ENCODE results near the gene GABARAP. TPM values are rescaled to one million over a fixed set of nuclear protein-coding genes. Genes with fewer than 3 reads are reported as not detected.
A peak's percentile ranks its signal among the peaks of the same experiment; 100 is the strongest.

The GABARAP gene
- total RNA-seq, 1 experiment from 2014 or later, result 228 TPM

GRCh38 chr17:7266784-7267183, 24.5 kb upstream of the GABARAP start:
- no peaks in the 10 kb centered on the region for H3K9me3 Mint-ChIP-seq
- CTCF ChIA-PET, result interaction anchor here (1.8 to 4.8 kb wide), 3 partner anchors 13 to 294 kb away, joined by 4 to 23 read pairs (median 14); no protein-coding TSS in a partner anchor
- DNase-seq (ENCODE audit: low spot score) (no peak), ATAC-seq (no peak)
- no peaks in the 10 kb centered on the region; the same call in 1 of the 2 replicates for H3K27me3 Mint-ChIP-seq (ENCODE audit: low read depth)
- H3K4me1 Mint-ChIP-seq, result peaks cover 23% of the 10 kb centered on the region
- peak overlapping the region; percentile 72 for H3K27ac Mint-ChIP-seq
- no peak for TF ChIP-seq ZNF138 (CRISPR knock-in tag; conservative IDR thresholded peaks at IDR 0.05)
- no peak for TF ChIP-seq ELF4 (CRISPR knock-in tag; IDR thresholded peaks at IDR 0.05; ENCODE audit: low read depth)
- no peak for TF ChIP-seq PRRX2 (CRISPR knock-in tag; IDR thresholded peaks at IDR 0.05)
- H3K4me3 Mint-ChIP-seq, result no peak overlapping the region
- POLR2A ChIA-PET, result no interaction called here
- no peaks in the 10 kb centered on the region for H3K36me3 Mint-ChIP-seq

- H3K36me3 Mint-ChIP-seq, result peaks cover 5% of the 10 kb centered on the region
- TF ChIP-seq FOXJ3 (CRISPR knock-in tag; IDR thresholded peaks at IDR 0.05; ENCODE audit: borderline replicate concordance) (no peak), ZNF121 (CRISPR knock-in tag; IDR thresholded peaks at IDR 0.05) (no peak), GABPB1 (CRISPR knock-in tag; IDR thresholded peaks at IDR 0.05) (no peak), MYBL2 (CRISPR knock-in tag; IDR thresholded peaks at IDR 0.05) (no peak), FOXK1 (CRISPR knock-in tag; IDR thresholded peaks at IDR 0.05) (no peak), NFYB (CRISPR knock-in tag; conservative IDR thresholded peaks at IDR 0.05; ENCODE audit: low read depth) (no peak), RORB (CRISPR knock-in tag; IDR thresholded peaks at IDR 0.05) (no peak), CREB1 (CRISPR knock-in tag; IDR thresholded peaks at IDR 0.05) (no peak), ZNF416 (CRISPR knock-in tag; IDR thresholded peaks at IDR 0.05) (no peak)
- TF ChIP-seq, protein P1, sequence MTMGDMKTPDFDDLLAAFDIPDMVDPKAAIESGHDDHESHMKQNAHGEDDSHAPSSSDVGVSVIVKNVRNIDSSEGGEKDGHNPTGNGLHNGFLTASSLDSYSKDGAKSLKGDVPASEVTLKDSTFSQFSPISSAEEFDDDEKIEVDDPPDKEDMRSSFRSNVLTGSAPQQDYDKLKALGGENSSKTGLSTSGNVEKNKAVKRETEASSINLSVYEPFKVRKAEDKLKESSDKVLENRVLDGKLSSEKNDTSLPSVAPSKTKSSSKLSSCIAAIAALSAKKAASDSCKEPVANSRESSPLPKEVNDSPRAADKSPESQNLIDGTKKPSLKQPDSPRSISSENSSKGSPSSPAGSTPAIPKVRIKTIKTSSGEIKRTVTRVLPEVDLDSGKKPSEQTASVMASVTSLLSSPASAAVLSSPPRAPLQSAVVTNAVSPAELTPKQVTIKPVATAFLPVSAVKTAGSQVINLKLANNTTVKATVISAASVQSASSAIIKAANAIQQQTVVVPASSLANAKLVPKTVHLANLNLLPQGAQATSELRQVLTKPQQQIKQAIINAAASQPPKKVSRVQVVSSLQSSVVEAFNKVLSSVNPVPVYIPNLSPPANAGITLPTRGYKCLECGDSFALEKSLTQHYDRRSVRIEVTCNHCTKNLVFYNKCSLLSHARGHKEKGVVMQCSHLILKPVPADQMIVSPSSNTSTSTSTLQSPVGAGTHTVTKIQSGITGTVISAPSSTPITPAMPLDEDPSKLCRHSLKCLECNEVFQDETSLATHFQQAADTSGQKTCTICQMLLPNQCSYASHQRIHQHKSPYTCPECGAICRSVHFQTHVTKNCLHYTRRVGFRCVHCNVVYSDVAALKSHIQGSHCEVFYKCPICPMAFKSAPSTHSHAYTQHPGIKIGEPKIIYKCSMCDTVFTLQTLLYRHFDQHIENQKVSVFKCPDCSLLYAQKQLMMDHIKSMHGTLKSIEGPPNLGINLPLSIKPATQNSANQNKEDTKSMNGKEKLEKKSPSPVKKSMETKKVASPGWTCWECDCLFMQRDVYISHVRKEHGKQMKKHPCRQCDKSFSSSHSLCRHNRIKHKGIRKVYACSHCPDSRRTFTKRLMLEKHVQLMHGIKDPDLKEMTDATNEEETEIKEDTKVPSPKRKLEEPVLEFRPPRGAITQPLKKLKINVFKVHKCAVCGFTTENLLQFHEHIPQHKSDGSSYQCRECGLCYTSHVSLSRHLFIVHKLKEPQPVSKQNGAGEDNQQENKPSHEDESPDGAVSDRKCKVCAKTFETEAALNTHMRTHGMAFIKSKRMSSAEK (CRISPR knock-in tag; IDR thresholded peaks at IDR 0.05; ENCODE audit: borderline replicate concordance), result no peak
- TF ChIP-seq, protein P2, sequence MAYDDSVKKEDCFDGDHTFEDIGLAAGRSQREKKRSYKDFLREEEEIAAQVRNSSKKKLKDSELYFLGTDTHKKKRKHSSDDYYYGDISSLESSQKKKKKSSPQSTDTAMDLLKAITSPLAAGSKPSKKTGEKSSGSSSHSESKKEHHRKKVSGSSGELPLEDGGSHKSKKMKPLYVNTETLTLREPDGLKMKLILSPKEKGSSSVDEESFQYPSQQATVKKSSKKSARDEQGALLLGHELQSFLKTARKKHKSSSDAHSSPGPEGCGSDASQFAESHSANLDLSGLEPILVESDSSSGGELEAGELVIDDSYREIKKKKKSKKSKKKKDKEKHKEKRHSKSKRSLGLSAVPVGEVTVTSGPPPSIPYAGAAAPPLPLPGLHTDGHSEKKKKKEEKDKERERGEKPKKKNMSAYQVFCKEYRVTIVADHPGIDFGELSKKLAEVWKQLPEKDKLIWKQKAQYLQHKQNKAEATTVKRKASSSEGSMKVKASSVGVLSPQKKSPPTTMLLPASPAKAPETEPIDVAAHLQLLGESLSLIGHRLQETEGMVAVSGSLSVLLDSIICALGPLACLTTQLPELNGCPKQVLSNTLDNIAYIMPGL (CRISPR knock-in tag; IDR thresholded peaks at IDR 0.05), result no peak
- POLR2A ChIA-PET, result interaction anchor here (0.7 to 1.3 kb wide), 4 partner anchors 17 to 65 kb away, joined by 3 read pairs; partner anchors contain the start of genes ACADVL, DLG4, GABARAP and NEURL4
- CTCF ChIA-PET, result interaction anchor here (0.8 to 4.8 kb wide), 4 partner anchors 18 to 93 kb away, joined by 3 to 23 read pairs (median 6); partner anchors contain the start of gene SLC2A4
- ATAC-seq (no peak), DNase-seq (ENCODE audit: low spot score) (no peak)
- peaks cover 26% of the 10 kb centered on the region for H3K4me1 Mint-ChIP-seq
- H3K27ac Mint-ChIP-seq, result peak overlapping the region; percentile 100
- peak overlapping the region; percentile 98 for H3K4me3 Mint-ChIP-seq
- H3K9me3 Mint-ChIP-seq, result no peaks in the 10 kb centered on the region
- H3K27me3 Mint-ChIP-seq (ENCODE audit: low read depth), result no peaks in the 10 kb centered on the region
Measured at GRCh38 chr17:7263801-7264078, 21.5 kb upstream of the GABARAP start.

GRCh38 chr17:7262935-7263800, 20.9 kb upstream of the GABARAP start:
- peak overlapping the region; percentile 98 for H3K4me3 Mint-ChIP-seq
- ChIA-PET CTCF (interaction anchor here (0.8 to 4.8 kb wide), 4 partner anchors 18 to 93 kb away, joined by 3 to 23 read pairs (median 6); partner anchors contain the start of gene SLC2A4), POLR2A (interaction anchor here (0.6 to 1.3 kb wide), 7 partner anchors 17 to 141 kb away, joined by 3 to 6 read pairs (median 3); partner anchors contain the start of genes ACADVL, DLG4, GABARAP and NEURL4)
- peaks cover 5% of the 10 kb centered on the region for H3K36me3 Mint-ChIP-seq
- no peaks in the 10 kb centered on the region for H3K9me3 Mint-ChIP-seq
- peak; percentile 93 for DNase-seq (ENCODE audit: low spot score)
- peak overlapping the region; percentile 100 for H3K27ac Mint-ChIP-seq
- peaks cover 26% of the 10 kb centered on the region for H3K4me1 Mint-ChIP-seq
- H3K27me3 Mint-ChIP-seq (ENCODE audit: low read depth), result no peaks in the 10 kb centered on the region
- ATAC-seq, result peak; percentile 65
- TF ChIP-seq, protein P1 (CRISPR knock-in tag; IDR thresholded peaks at IDR 0.05; ENCODE audit: borderline replicate concordance), result no peak
- peak; percentile 48; the same call in 1 of the 2 replicates for TF ChIP-seq FOXK1 (CRISPR knock-in tag; IDR thresholded peaks at IDR 0.05)
- 0 out of 2 replicates have a peak, but pooled peaks have one; percentile 66 for TF ChIP-seq NFE2L1 (CRISPR knock-in tag; IDR thresholded peaks at IDR 0.05)
- TF ChIP-seq IRF1 (CRISPR knock-in tag; IDR thresholded peaks at IDR 0.05), result 0 out of 2 replicates have a peak, but pooled peaks have one; percentile 42
- no peak for TF ChIP-seq RELA (CRISPR knock-in tag; IDR thresholded peaks at IDR 0.05; ENCODE audit: borderline replicate concordance)

All from WTC11 (cell line).